ENCODE data around the gene SYNJ1. TPM values are rescaled to one million over a fixed set of nuclear protein-coding genes. Genes with fewer than 3 reads are reported as not detected.
A peak's percentile ranks its signal among the peaks of the same experiment; 100 is the strongest.
"Not testable (repeated sequence)": the region's sequence is repeated elsewhere in the genome, so short reads cannot be mapped to it uniquely, and the experiment has no call there.

SYNJ1 gene
- total and polyA plus RNA-seq, 12 donors: 5.0 to 19.4 (median 10.9) TPM

DNA sequence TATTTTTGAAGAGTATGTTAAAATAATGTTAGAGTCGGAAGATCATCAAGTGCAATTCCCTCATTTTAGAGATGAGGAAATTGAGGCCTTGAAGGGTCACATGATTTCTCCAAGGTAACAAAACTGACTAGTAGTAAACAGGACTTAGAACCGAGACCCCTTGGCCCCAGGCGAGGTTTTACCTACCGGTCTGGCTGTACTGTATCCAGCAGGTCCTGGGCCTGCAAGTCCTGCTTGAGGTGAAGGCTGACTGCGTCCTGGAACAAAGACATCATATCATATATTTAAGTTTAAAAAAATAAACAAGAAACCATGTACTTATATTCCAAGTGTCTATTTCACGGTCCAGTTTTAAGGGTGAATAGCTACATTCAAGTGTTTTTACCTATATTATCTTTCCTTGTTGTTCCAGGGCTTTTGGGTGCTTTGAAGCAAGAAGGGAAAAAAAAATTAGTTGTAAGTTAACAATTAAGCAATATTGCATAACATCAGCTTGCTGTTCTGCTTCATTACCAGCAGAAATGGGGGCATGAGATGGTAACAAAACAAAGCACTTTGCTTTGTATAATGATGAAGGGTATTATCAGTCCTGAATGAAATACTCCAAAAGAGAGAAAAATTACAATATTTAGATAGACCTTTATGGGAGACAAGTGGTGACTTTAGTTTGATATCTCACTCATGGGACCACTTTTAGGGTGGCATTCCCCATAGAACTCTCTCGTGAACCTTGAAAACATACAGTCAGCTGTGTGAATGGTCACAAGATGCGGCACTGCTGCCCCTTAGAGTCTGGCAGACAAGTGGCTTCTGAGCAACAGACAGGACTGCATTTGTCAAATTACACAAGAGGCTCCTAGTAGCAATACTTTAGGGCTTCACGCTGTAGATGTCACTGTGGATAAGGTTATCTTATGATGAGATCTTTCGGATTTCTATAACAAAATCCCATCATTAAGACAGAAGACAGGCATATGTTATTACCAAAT lies 85.8 kb downstream of the SYNJ1 start:
- Histone ChIP-seq H3K27ac (no peak overlapping the region), H3K27me3 (no peaks in the 10 kb centered on the region), H3K4me1 (replicated peaks in 1 of 2) (no peaks in the 10 kb centered on the region), H3K4me3 (no peak overlapping the region), H3K36me3 (replicated peaks in 1 of 2) (peaks cover 0 to 59% of the 10 kb centered on the region in 2 donors), H3K9me3 (replicated peaks in 1 of 3) (no peaks in the 10 kb centered on the region)
- TF ChIP-seq POLR2A (IDR thresholded peaks at IDR 0.05): no peak
- TF ChIP-seq, protein P1, sequence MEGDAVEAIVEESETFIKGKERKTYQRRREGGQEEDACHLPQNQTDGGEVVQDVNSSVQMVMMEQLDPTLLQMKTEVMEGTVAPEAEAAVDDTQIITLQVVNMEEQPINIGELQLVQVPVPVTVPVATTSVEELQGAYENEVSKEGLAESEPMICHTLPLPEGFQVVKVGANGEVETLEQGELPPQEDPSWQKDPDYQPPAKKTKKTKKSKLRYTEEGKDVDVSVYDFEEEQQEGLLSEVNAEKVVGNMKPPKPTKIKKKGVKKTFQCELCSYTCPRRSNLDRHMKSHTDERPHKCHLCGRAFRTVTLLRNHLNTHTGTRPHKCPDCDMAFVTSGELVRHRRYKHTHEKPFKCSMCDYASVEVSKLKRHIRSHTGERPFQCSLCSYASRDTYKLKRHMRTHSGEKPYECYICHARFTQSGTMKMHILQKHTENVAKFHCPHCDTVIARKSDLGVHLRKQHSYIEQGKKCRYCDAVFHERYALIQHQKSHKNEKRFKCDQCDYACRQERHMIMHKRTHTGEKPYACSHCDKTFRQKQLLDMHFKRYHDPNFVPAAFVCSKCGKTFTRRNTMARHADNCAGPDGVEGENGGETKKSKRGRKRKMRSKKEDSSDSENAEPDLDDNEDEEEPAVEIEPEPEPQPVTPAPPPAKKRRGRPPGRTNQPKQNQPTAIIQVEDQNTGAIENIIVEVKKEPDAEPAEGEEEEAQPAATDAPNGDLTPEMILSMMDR (IDR thresholded peaks at IDR 0.05): no peak
- DNase-seq: no peak
- 78 to 87% (median 80%) methylated on average over 10 of the region's 10 CpGs for WGBS, 4 donors
- intact Hi-C loops (cut with DNase I): no loop called here

DNA sequence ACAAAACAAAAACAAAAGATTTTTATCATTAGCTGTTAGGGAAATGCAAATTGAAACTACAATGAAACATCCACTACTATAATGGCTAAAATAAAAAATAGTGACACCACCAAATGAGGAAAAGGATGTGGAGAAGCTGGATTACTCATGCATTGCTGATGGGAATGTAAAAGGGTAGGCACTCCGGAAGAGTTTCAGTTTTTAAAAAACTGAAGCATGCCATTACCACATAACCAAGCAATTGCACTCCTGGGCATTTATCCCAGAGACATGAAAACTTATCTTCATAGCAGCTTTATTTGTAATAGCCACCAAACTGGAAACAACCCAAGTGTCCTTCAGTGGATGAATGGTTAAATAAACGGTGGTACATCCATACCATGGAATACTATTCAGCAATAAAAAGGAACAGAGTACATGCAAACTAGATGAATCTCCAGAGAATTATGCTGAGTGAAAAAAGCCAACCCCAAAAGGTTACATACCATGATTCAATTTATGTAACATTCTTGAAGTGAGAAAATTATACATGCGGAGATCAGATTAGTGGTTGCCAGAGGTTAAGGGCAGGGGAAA lies 101.1 kb downstream of the SYNJ1 start:
- TF ChIP-seq, protein P1 (IDR thresholded peaks at IDR 0.05): no peak
- no peak for TF ChIP-seq POLR2A (IDR thresholded peaks at IDR 0.05)
- peaks cover 3% of the 10 kb centered on the region for H3K27me3 ChIP-seq
- no peak for DNase-seq
- H3K4me3 ChIP-seq: no peak overlapping the region
- intact Hi-C loops (cut with DNase I): no loop called here
- WGBS, 4 donors: 92 to 96% (median 93%) methylated on average over 3 of the region's 3 CpGs
- H3K4me1 ChIP-seq (replicated peaks in 1 of 2): no peaks in the 10 kb centered on the region
- H3K9me3 ChIP-seq (replicated peaks in 1 of 3): no peaks in the 10 kb centered on the region
- no peak overlapping the region for H3K27ac ChIP-seq
- peaks cover 0 to 12% of the 10 kb centered on the region in 2 donors for H3K36me3 ChIP-seq (replicated peaks in 1 of 2)

DNA sequence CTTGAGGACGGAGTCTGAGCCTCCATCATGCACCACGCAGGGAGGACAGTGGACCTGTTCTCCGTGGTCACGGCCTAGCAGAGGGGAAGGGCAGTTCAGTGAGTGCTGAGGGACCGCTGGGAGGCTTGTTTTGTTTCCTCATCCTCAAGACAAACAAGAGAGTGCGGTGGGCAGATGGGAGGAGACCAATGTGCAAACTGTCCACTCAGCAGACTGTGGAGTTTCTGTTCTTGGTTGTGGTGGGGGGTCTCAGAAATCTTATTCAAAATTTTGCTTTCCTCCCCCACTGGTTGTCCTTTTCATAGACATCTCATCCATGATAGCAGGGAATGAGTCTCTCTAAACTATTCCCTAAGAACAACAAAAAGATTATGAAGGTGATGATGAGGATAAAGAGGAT lies 109.6 kb downstream of the SYNJ1 start:
- H3K27ac ChIP-seq; DNase-seq; H3K27me3 ChIP-seq; H3K4me1 ChIP-seq (replicated peaks in 1 of 2); intact Hi-C loops (cut with DNase I); H3K36me3 ChIP-seq (replicated peaks in 1 of 2); H3K9me3 ChIP-seq (replicated peaks in 1 of 3); H3K4me3 ChIP-seq: not testable (repeated sequence)
- WGBS, 4 donors: 71 to 92% (median 84%) methylated on average over 6 of the region's 6 CpGs

DNA sequence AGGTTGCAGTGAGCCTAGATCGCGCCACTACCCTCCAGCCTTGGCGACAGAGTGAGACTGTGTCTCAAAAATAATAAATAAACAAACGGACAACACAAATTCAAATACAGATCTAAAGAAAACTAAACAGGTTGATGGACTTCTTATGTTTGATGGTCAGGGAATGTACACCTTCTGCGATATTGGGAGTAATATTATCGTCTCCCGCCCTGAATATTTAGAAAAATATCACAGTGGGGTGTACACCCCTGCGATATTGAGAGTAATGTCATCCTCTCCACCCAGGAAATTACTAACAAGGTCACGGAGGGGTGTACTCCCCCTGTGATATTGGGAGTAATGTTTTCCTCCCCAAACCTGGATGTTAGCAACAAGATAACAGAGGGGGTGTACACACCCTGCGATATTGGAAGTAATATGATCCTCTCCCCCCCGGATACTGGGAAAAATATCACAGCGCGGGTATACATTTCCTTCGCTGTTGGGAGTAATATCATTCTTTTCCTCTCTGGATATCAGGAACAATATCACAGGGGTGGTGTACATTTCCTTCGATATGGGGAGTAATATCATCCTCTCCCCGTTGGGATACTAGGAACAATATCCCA lies 114.3 kb downstream of the SYNJ1 start:
- H3K4me3 ChIP-seq: peak overlapping the region in 2 of 4 donors; percentile 78 to 96
- WGBS, 4 donors: 65 to 76% (median 68%) methylated on average over 16 of the region's 16 CpGs
- H3K27ac ChIP-seq: peak overlapping the region in 3 of 5 donors; percentile 80 to 93 (median 80)
- H3K36me3 ChIP-seq (replicated peaks in 1 of 2): peaks cover 0 to 8% of the 10 kb centered on the region in 2 donors
- H3K4me1 ChIP-seq (replicated peaks in 1 of 2): peaks cover 14 to 20% of the 10 kb centered on the region in 2 donors
- H3K9me3 ChIP-seq (replicated peaks in 1 of 3): no peaks in the 10 kb centered on the region
- peak in 1 of 7 donors; percentile 43 for DNase-seq
- TF ChIP-seq POLR2A (IDR thresholded peaks at IDR 0.05): no peak
- TF ChIP-seq, protein P1 (IDR thresholded peaks at IDR 0.05): no peak
- intact Hi-C loops (cut with DNase I): no loop called here
- no peaks in the 10 kb centered on the region for H3K27me3 ChIP-seq
